ENCODE measurements around the gene CD300LB. TPM values are rescaled to one million over a fixed set of nuclear protein-coding genes. Genes with fewer than 3 reads are reported as not detected.

CD300LB gene
- total RNA-seq, 4 donors from 2014 or later, result 0.19 TPM; not detected in 2

- no peak overlapping the region for H3K4me3 ChIP-seq
- 79 to 90% methylated on average over 3 of the region's 3 CpGs for WGBS, 2 donors
- H3K27ac ChIP-seq, result no peak overlapping the region
- peaks cover 0 to 5% (median 5%) of the 10 kb centered on the region in 3 donors for H3K4me1 ChIP-seq
- no peak for TF ChIP-seq CTCF (IDR thresholded peaks at IDR 0.05)
- no peak for TF ChIP-seq POLR2A (IDR thresholded peaks at IDR 0.05)
- H3K36me3 ChIP-seq, result no peaks in the 10 kb centered on the region
- H3K9me3 ChIP-seq, result peaks cover 0 to 11% (median 9%) of the 10 kb centered on the region in 3 donors
- no peak for DNase-seq
- peaks cover 0 to 83% (median 2%) of the 10 kb centered on the region in 4 donors for H3K27me3 ChIP-seq
- intact Hi-C loops (cut with DNase I), result no loop called here
These were observed 59.9 kb downstream of the CD300LB start for GRCh38 chr17:74471341-74471740.

Other genes starting within 250 kb of the CD300LB start
- gene KIF19, start 205.2 kb downstream of the CD300LB start, total RNA-seq, result under 1 TPM in 2 of 4 donors, not detected in 2; 0.12 to 0.76 TPM
- gene BTBD17, start 169.6 kb downstream of the CD300LB start, total RNA-seq, result not detected
- gene GPR142, start 164.0 kb downstream of the CD300LB start, total RNA-seq, result under 1 TPM in 1 of 4 donors, not detected in 3; 0.38 TPM
- gene GPRC5C, start 99.4 kb downstream of the CD300LB start, total RNA-seq, result 10 to 100 TPM in 2 of 4 donors, 1 to 10 TPM in 2; 6.3 to 21.6 (median 11.7) TPM
- 10 to 100 TPM in 1 of 4 donors, 1 to 10 TPM in 2, under 1 TPM in 1; 0.88 to 19.6 (median 2.8) TPM for gene CD300A, start 64.8 kb downstream of the CD300LB start, total RNA-seq
- under 1 TPM in 3 of 4 donors, not detected in 1; 0.18 to 0.76 (median 0.42) TPM for gene CD300C, start 14.6 kb upstream of the CD300LB start, total RNA-seq
- gene CD300H, start 36.0 kb upstream of the CD300LB start, total RNA-seq, result not detected
- gene CD300LD, start 60.8 kb upstream of the CD300LB start, total RNA-seq, result not detected
- under 1 TPM; 0.15 to 0.53 (median 0.18) TPM for gene CD300E, start 92.3 kb upstream of the CD300LB start, total RNA-seq
- 1 to 10 TPM in 2 of 4 donors, under 1 TPM in 2; 0.48 to 1.3 (median 0.89) TPM for gene CD300LF, start 181.4 kb upstream of the CD300LB start, total RNA-seq
- 1 to 10 TPM in 2 of 4 donors, under 1 TPM in 1, not detected in 1; 0.44 to 3.2 (median 1.6) TPM for gene RAB37, start 205.8 kb upstream of the CD300LB start, total RNA-seq
- gene NHERF1, start 217.2 kb upstream of the CD300LB start, total RNA-seq, result 100 to 1,000 TPM; 214 to 483 (median 313) TPM
- 10 to 100 TPM; 17.3 to 29.8 (median 24.5) TPM for gene NAT9, start 244.9 kb upstream of the CD300LB start, total RNA-seq

All from esophagus squamous epithelium (tissue), 5 donors.